Caco-2 (cell line): ENCODE data around the gene TMEM41A. TPM values are rescaled to one million over a fixed set of nuclear protein-coding genes. Genes with fewer than 3 reads are reported as not detected.

Experiments
- BruUV-seq: library from RNA; stranded (reverse); fragments of 400-500 nt; replicated peaks from 2 replicates; lab custom pipeline; 2021; lab: Mats Ljungman, UMichigan
- CTCF ChIA-PET: fragments of 300-600 bp; sonication (Branson Sonifier 250); formaldehyde crosslinking; loops from one replicate; lab custom pipeline; 2022; ENCODE audit warnings: antibody characterized with exemption; lab: Charles Lee
- POLR2A ChIA-PET: fragments of 300-600 bp; sonication (Branson Sonifier 250); formaldehyde crosslinking; loops from one replicate; lab custom pipeline; 2022; ENCODE audit warnings: antibody characterized with exemption; lab: Charles Lee
- DNase-seq, 2 experiments: peaks; one replicate each; pipeline versions ENCODE4 v3.0.0 to v3.0.0-alpha.2; 2020 to 2022
- H3K27me3 ChIP-seq: replicated peaks from 2 replicates; pipeline ENCODE4 v1.6.0; 2011; ENCODE audit warnings: low read length; ENCODE audit not compliant: control insufficient read depth, insufficient read depth
- H3K36me3 ChIP-seq: 2 replicates; pipeline ENCODE4 v1.5.1; 2011; ENCODE audit warnings: low read length; ENCODE audit not compliant: control insufficient read depth, insufficient read depth
- H3K4me1 ChIP-seq: fragments of 250-450 bp; sonication (Bioruptor Pico); 2 replicates; pipeline ENCODE4 v1.5.1; 2020; ENCODE audit warnings: mild to moderate bottlenecking
- H3K4me3 ChIP-seq: 2 replicates; pipeline ENCODE4 v1.5.1; 2011; ENCODE audit warnings: low read depth, mild to moderate bottlenecking, control low read depth, low read length
- H3K9me3 ChIP-seq: fragments of 250-450 bp; sonication (Bioruptor Pico); 2 replicates; pipeline ENCODE4 v1.5.1; 2020; ENCODE audit warnings: mild to moderate bottlenecking, moderate library complexity
- H3K27ac Mint-ChIP-seq: one replicate; pipeline ENCODE4 v1.8.0; 2022; ENCODE audit warnings: mixed read lengths; ENCODE audit not compliant: unreplicated experiment
- H3K27me3 Mint-ChIP-seq: one replicate; pipeline ENCODE4 v1.8.0; 2022; ENCODE audit warnings: mixed read lengths; ENCODE audit not compliant: insufficient read depth, unreplicated experiment
- H3K36me3 Mint-ChIP-seq: one replicate; pipeline ENCODE4 v1.8.0; 2022; ENCODE audit warnings: mild to moderate bottlenecking, mixed read lengths; ENCODE audit not compliant: insufficient read depth, unreplicated experiment
- H3K4me1 Mint-ChIP-seq: one replicate; pipeline ENCODE4 v1.8.0; 2022; ENCODE audit warnings: low read depth, mixed read lengths; ENCODE audit not compliant: unreplicated experiment
- H3K4me3 Mint-ChIP-seq: one replicate; pipeline ENCODE4 v1.8.0; 2022; ENCODE audit warnings: mild to moderate bottlenecking, moderate library complexity, mixed read lengths; ENCODE audit not compliant: unreplicated experiment
- H3K9me3 Mint-ChIP-seq: one replicate; pipeline ENCODE4 v1.8.0; 2022; ENCODE audit warnings: mixed read lengths; ENCODE audit not compliant: unreplicated experiment
- CTCF ChIP-seq, 2 experiments: fragments of 200-600 bp in 1 of 2; IDR thresholded peaks; 1 replicate in 1 of 2; 2 replicates in 1 of 2; pipeline versions ENCODE4 v1.5.1 to v1.8.0; 2011 to 2022; ENCODE audit warnings: antibody characterized with exemption in 1 of 2, control low read depth in 1 of 2, inconsistent platforms in 1 of 2, low read depth in 1 of 2, low read length in 1 of 2, mild to moderate bottlenecking in 1 of 2, moderate library complexity in 1 of 2; ENCODE audit not compliant: insufficient read depth in 1 of 2, severe bottlenecking in 1 of 2, unreplicated experiment in 1 of 2
- intact Hi-C: fragments of 100-400 bp; cut with micrococcal nuclease; formaldehyde crosslinking; loops from one replicate; pipeline ENCODE4 v1.10.0; 2022; ENCODE audit not compliant: unreplicated experiment
- total RNA-seq: library from RNA; stranded (reverse); gene quantifications from 2 replicates; pipeline ENCODE4 v1.2.3, GENCODE V29; 2022

Gene TMEM41A
- total RNA-seq, 1 experiment from 2014 or later = 39.4 TPM

- H3K27ac Mint-ChIP-seq = no peak overlapping the region
- TF ChIP-seq CTCF (IDR thresholded peaks at IDR 0.05; ENCODE audit: insufficient read depth in 1 of 2, low read depth in 1 of 2, low read length in 1 of 2, severe bottlenecking in 1 of 2, unreplicated experiment in 1 of 2) = no peak
- DNase-seq = no peak
- H3K4me3 Mint-ChIP-seq = no peak overlapping the region
- Histone ChIP-seq H3K27me3 (no peaks in the 10 kb centered on the region), H3K4me3 (no peak overlapping the region), H3K9me3 (no peaks in the 10 kb centered on the region), H3K4me1 (peaks cover 4% of the 10 kb centered on the region; the same call in 1 of the 2 replicates), H3K36me3 (no peaks in the 10 kb centered on the region)
- no peaks in the 10 kb centered on the region for H3K27me3 Mint-ChIP-seq
- H3K36me3 Mint-ChIP-seq = no peaks in the 10 kb centered on the region
- BruUV-seq = no TSS peak
- peaks cover 8% of the 10 kb centered on the region for H3K4me1 Mint-ChIP-seq
- no peaks in the 10 kb centered on the region for H3K9me3 Mint-ChIP-seq
- POLR2A ChIA-PET = no interaction called here
- CTCF ChIA-PET = interaction anchor here (0.5 kb wide), 1 partner anchor 144 kb away, joined by 4 read pairs; no protein-coding TSS in a partner anchor
- intact Hi-C loops = no loop called here
Measured at GRCh38 chr3:185530856-185531255, 32.0 kb upstream of the TMEM41A start.

GRCh38 chr3:185528532-185528931 lies 29.7 kb upstream of the TMEM41A start:
- POLR2A ChIA-PET = interaction anchor here (0.7 kb wide), 1 partner anchor 21 kb away, joined by 3 read pairs; no protein-coding TSS in a partner anchor

GRCh38 chr3:185527364-185527763 lies 28.5 kb upstream of the TMEM41A start:
- H3K36me3 Mint-ChIP-seq = no peaks in the 10 kb centered on the region
- Histone ChIP-seq H3K4me1 (no peaks in the 10 kb centered on the region), H3K9me3 (no peaks in the 10 kb centered on the region), H3K36me3 (no peaks in the 10 kb centered on the region), H3K27me3 (no peaks in the 10 kb centered on the region), H3K4me3 (no peak overlapping the region)
- DNase-seq = no peak
- H3K27me3 Mint-ChIP-seq = no peaks in the 10 kb centered on the region
- POLR2A ChIA-PET = no interaction called here
- no peaks in the 10 kb centered on the region for H3K9me3 Mint-ChIP-seq
- no TSS peak for BruUV-seq
- H3K4me1 Mint-ChIP-seq = peaks cover 8% of the 10 kb centered on the region
- H3K27ac Mint-ChIP-seq = no peak overlapping the region
- CTCF ChIA-PET = no interaction called here
- intact Hi-C loops = no loop called here
- TF ChIP-seq CTCF (IDR thresholded peaks at IDR 0.05; ENCODE audit: insufficient read depth in 1 of 2, low read depth in 1 of 2, low read length in 1 of 2, severe bottlenecking in 1 of 2, unreplicated experiment in 1 of 2) = no peak
- H3K4me3 Mint-ChIP-seq = no peak overlapping the region

More at GRCh38 chr3:185528532-185528931, 29.7 kb upstream of the TMEM41A start:
- DNase-seq = no peak
- no peaks in the 10 kb centered on the region for H3K27me3 Mint-ChIP-seq
- no peaks in the 10 kb centered on the region for H3K4me1 ChIP-seq
- H3K4me3 Mint-ChIP-seq = no peak overlapping the region
- H3K27ac Mint-ChIP-seq = no peak overlapping the region
- CTCF ChIA-PET = interaction anchor here (0.7 to 1.2 kb wide), 2 partner anchors 24 to 31 kb away, joined by 4 to 5 read pairs; partner anchors contain the start of gene LIPH
- H3K9me3 Mint-ChIP-seq = no peaks in the 10 kb centered on the region
- H3K4me3 ChIP-seq = no peak overlapping the region
- H3K9me3 ChIP-seq = no peaks in the 10 kb centered on the region
- BruUV-seq = no TSS peak
- H3K4me1 Mint-ChIP-seq = peaks cover 8% of the 10 kb centered on the region
- no peaks in the 10 kb centered on the region for H3K27me3 ChIP-seq
- TF ChIP-seq CTCF (IDR thresholded peaks at IDR 0.05; ENCODE audit: insufficient read depth in 1 of 2, low read depth in 1 of 2, low read length in 1 of 2, severe bottlenecking in 1 of 2, unreplicated experiment in 1 of 2) = no peak
- intact Hi-C loops = no loop called here
- H3K36me3 Mint-ChIP-seq = no peaks in the 10 kb centered on the region
- no peaks in the 10 kb centered on the region for H3K36me3 ChIP-seq
